Ectodermal cell (in vitro differentiated cells): ENCODE measurements around the gene RAD51B.

Source experiments
- H3K27ac ChIP-seq: 2 replicates; pipeline ENCODE4 v1.7.0; 2013; ENCODE audit warnings: mild to moderate bottlenecking, low read depth, low read length; ENCODE audit not compliant: insufficient read depth, poor library complexity, severe bottlenecking
- H3K27me3 ChIP-seq: 2 replicates; pipeline ENCODE4 v1.7.0; 2013; ENCODE audit warnings: mild to moderate bottlenecking, low read length; ENCODE audit not compliant: insufficient read depth, control insufficient read depth, poor library complexity, severe bottlenecking
- H3K36me3 ChIP-seq: one replicate; pipeline ENCODE4 v1.7.0; 2013; ENCODE audit warnings: low read length; ENCODE audit not compliant: control insufficient read depth, insufficient read depth
- H3K4me1 ChIP-seq: one replicate; pipeline ENCODE4 v1.7.0; 2013; ENCODE audit warnings: low read length; ENCODE audit not compliant: control insufficient read depth, insufficient read depth
- H3K4me3 ChIP-seq: 2 replicates; pipeline ENCODE4 v1.7.0; 2013; ENCODE audit warnings: low read depth, low read length, control low read depth; ENCODE audit not compliant: insufficient read depth
- H3K9me3 ChIP-seq: 2 replicates; pipeline ENCODE4 v1.7.0; 2013; ENCODE audit warnings: mild to moderate bottlenecking, low read length, moderate library complexity; ENCODE audit not compliant: control insufficient read depth
- WGBS, 2 experiments: methylation state at CpG; one replicate each; pipeline ENCODE4 v1.1.7; 2013; ENCODE audit warnings: missing lambda C conversion rate in 2 of 2; 5-methylcytosine and 5-hydroxymethylcytosine counted together

RAD51B gene

GRCh38 chr14:68520637-68521556, 701.3 kb downstream of the RAD51B start:
- Histone ChIP-seq H3K36me3 (no peaks in the 10 kb centered on the region), H3K4me1 (peaks cover 41% of the 10 kb centered on the region), H3K4me3 (no peak overlapping the region), H3K27ac (no peak overlapping the region), H3K9me3 (no peaks in the 10 kb centered on the region), H3K27me3 (no peaks in the 10 kb centered on the region)
- WGBS, 2 experiments, result 70 to 77% methylated on average over 5 of the region's 5 CpGs

- H3K9me3 ChIP-seq, result no peaks in the 10 kb centered on the region
- no peak overlapping the region for H3K27ac ChIP-seq
- H3K27me3 ChIP-seq, result no peaks in the 10 kb centered on the region
- H3K4me1 ChIP-seq, result peaks cover 43% of the 10 kb centered on the region
- H3K36me3 ChIP-seq, result no peaks in the 10 kb centered on the region
- WGBS, 2 experiments, result 93% methylated on average over 1 of the region's 1 CpG
- no peak overlapping the region for H3K4me3 ChIP-seq
Observed at GRCh38 chr14:68521557-68521901, 702.0 kb downstream of the RAD51B start.

GRCh38 chr14:68521961-68522509, 702.5 kb downstream of the RAD51B start:
- no peaks in the 10 kb centered on the region for H3K36me3 ChIP-seq
- no peak overlapping the region for H3K4me3 ChIP-seq
- peak overlapping the region; percentile 82 for H3K27ac ChIP-seq
- WGBS, 2 experiments, result 84 to 88% methylated on average over 8 of the region's 8 CpGs
- no peaks in the 10 kb centered on the region for H3K27me3 ChIP-seq
- no peaks in the 10 kb centered on the region for H3K9me3 ChIP-seq
- peaks cover 47% of the 10 kb centered on the region for H3K4me1 ChIP-seq

GRCh38 chr14:68522510-68523325, 703.1 kb downstream of the RAD51B start:
- H3K4me1 ChIP-seq, result peaks cover 50% of the 10 kb centered on the region
- H3K36me3 ChIP-seq, result no peaks in the 10 kb centered on the region
- WGBS, 2 experiments, result 65 to 73% methylated on average over 5 of the region's 5 CpGs
- no peaks in the 10 kb centered on the region for H3K9me3 ChIP-seq
- H3K27me3 ChIP-seq, result no peaks in the 10 kb centered on the region
- H3K27ac ChIP-seq, result peak overlapping the region; percentile 82
- H3K4me3 ChIP-seq, result no peak overlapping the region

GRCh38 chr14:68523326-68523610, 703.7 kb downstream of the RAD51B start:
- no peaks in the 10 kb centered on the region for H3K9me3 ChIP-seq
- 87 to 92% methylated on average over 4 of the region's 4 CpGs for WGBS, 2 experiments
- H3K27me3 ChIP-seq, result no peaks in the 10 kb centered on the region
- peaks cover 44% of the 10 kb centered on the region for H3K4me1 ChIP-seq
- H3K4me3 ChIP-seq, result no peak overlapping the region
- no peaks in the 10 kb centered on the region for H3K36me3 ChIP-seq
- peak overlapping the region; percentile 82 for H3K27ac ChIP-seq

- no peak overlapping the region for H3K4me3 ChIP-seq
- H3K36me3 ChIP-seq, result peaks cover 3% of the 10 kb centered on the region
- peaks cover 36% of the 10 kb centered on the region for H3K4me1 ChIP-seq
- H3K27ac ChIP-seq, result no peak overlapping the region
- H3K9me3 ChIP-seq, result no peaks in the 10 kb centered on the region
- WGBS, 2 experiments, result 91 to 94% methylated on average over 12 of the region's 12 CpGs
- H3K27me3 ChIP-seq, result no peaks in the 10 kb centered on the region
Observed at GRCh38 chr14:68523989-68524725, 704.6 kb downstream of the RAD51B start.

- Histone ChIP-seq H3K4me1 (peaks cover 36% of the 10 kb centered on the region), H3K27me3 (no peaks in the 10 kb centered on the region), H3K4me3 (no peak overlapping the region), H3K36me3 (peaks cover 6% of the 10 kb centered on the region), H3K9me3 (peaks cover 3% of the 10 kb centered on the region), H3K27ac (no peak overlapping the region)
- WGBS, 2 experiments, result 91 to 95% methylated on average over 4 of the region's 4 CpGs
Observed at GRCh38 chr14:68525516-68525915, 705.9 kb downstream of the RAD51B start.

- 92 to 93% methylated on average over 7 to 8 of the region's 8 CpGs for WGBS, 2 experiments
- Histone ChIP-seq H3K27me3 (no peaks in the 10 kb centered on the region), H3K27ac (no peak overlapping the region)
Observed at GRCh38 chr14:68526512-68527091, 707.0 kb downstream of the RAD51B start.

GRCh38 chr14:68527329-68527851, 707.8 kb downstream of the RAD51B start:
- peaks cover 6% of the 10 kb centered on the region for H3K36me3 ChIP-seq
- WGBS, 2 experiments, result 65 to 74% methylated on average over 1 of the region's 1 CpG
- no peaks in the 10 kb centered on the region for H3K27me3 ChIP-seq
- no peak overlapping the region for H3K27ac ChIP-seq
- H3K4me3 ChIP-seq, result no peak overlapping the region
- H3K9me3 ChIP-seq, result peaks cover 5% of the 10 kb centered on the region
- peaks cover 21% of the 10 kb centered on the region for H3K4me1 ChIP-seq

More at GRCh38 chr14:68526512-68527091, 707.0 kb downstream of the RAD51B start:
- H3K4me1 ChIP-seq, result peaks cover 29% of the 10 kb centered on the region
- no peak overlapping the region for H3K4me3 ChIP-seq
- H3K9me3 ChIP-seq, result peaks cover 3% of the 10 kb centered on the region
- H3K36me3 ChIP-seq, result peaks cover 6% of the 10 kb centered on the region
